Transverse colon (tissue), 4 donors: ENCODE measurements around the gene CAMTA1. TPM values are rescaled to one million over a fixed set of nuclear protein-coding genes. Genes with fewer than 3 reads are reported as not detected.

Experiments used
- DNase-seq: peaks from one replicate; pipeline ENCODE4 v3.0.0-alpha.2; 2019
- H3K27ac ChIP-seq, 4 donors: fragments of 200-600 bp; sonication (generic); 2 replicates each; pipeline ENCODE4 v1.5.1; 2016 to 2018; ENCODE audit warnings: inconsistent platforms in 4 of 4
- H3K27me3 ChIP-seq: fragments of 200-600 bp; sonication (generic); 2 replicates; pipeline ENCODE4 v1.5.1; 2017; ENCODE audit warnings: inconsistent platforms
- H3K36me3 ChIP-seq, 4 donors: fragments of 200-600 bp; sonication (generic); 2 replicates each; pipeline ENCODE4 v1.5.1; 2017 to 2019; ENCODE audit warnings: inconsistent platforms in 4 of 4
- H3K4me1 ChIP-seq, 4 donors: fragments of 200-600 bp; sonication (generic); 2 replicates each; pipeline ENCODE4 v1.5.1; 2017 to 2020; ENCODE audit warnings: inconsistent platforms in 4 of 4
- H3K4me3 ChIP-seq, 4 donors: fragments of 200-600 bp; sonication (generic); 1 replicate in 1 of 4; 2 replicates in 3 of 4; pipeline versions ENCODE4 v1.5.1 to v1.6.1; 2017 to 2019; ENCODE audit warnings: inconsistent platforms in 4 of 4
- H3K9me3 ChIP-seq, 2 donors: fragments of 200-600 bp; sonication (generic); 2 replicates each; pipeline ENCODE4 v1.5.1; 2017 to 2019; ENCODE audit warnings: inconsistent platforms in 2 of 2
- CTCF ChIP-seq, 5 experiments: fragments of 200-600 bp in 3 of 5; fragments of 450-650 bp in 2 of 5; sonication (generic) in 3 of 5; IDR thresholded peaks; 1 replicate in 2 of 5; 2 replicates in 3 of 5; pipeline ENCODE4 v1.5.1; 2016 to 2017; ENCODE audit warnings: antibody characterized with exemption in 5 of 5, inconsistent platforms in 3 of 5, mild to moderate bottlenecking in 2 of 5, moderate library complexity in 1 of 5
- EP300 ChIP-seq: sonication (generic); formaldehyde crosslinking; IDR thresholded peaks from one replicate; pipeline ENCODE4 v1.6.1; 2017; ENCODE audit warnings: antibody characterized with exemption, low read depth
- POLR2A ChIP-seq: fragments of 450-650 bp; IDR thresholded peaks from one replicate; pipeline ENCODE4 v1.6.1; 2016; ENCODE audit warnings: antibody characterized with exemption, mild to moderate bottlenecking, moderate library complexity
- POLR2AphosphoS5 ChIP-seq, 3 donors: sonication (generic); formaldehyde crosslinking; IDR thresholded peaks; one replicate each; pipeline ENCODE4 v1.6.1; 2016; ENCODE audit warnings: antibody characterized with exemption in 3 of 3
- WGBS, 2 donors: methylation state at CpG; one replicate each; pipeline ENCODE4 v1.1.5; 2018; ENCODE audit warnings: low coverage in 1 of 2; 5-methylcytosine and 5-hydroxymethylcytosine counted together
- in situ Hi-C, 4 donors: fragments of 200-750 bp; cut with MboI; loops; one replicate each; pipeline versions ENCODE4 v1.15.0 to v1.15.1; 2017; ENCODE audit warnings: low sequenced_read_pairs in 3 of 4, low pct_ligation_motif_present in 1 of 4, low pct_unique_long_range_greater_than_20kb in 1 of 4
- intact Hi-C: fragments of 100-400 bp; cut with DNase I; formaldehyde crosslinking; loops from one replicate; pipeline ENCODE4 v1.15.1; 2023; ENCODE audit warnings: low total_unique reads
- total RNA-seq, 4 donors: library from RNA; depleted of rRNA; stranded (reverse); fragments of >200 nt; gene quantifications; one replicate each; pipeline ENCODE4 v1.1.0, GENCODE V29; 2016

Gene CAMTA1
- total RNA-seq, 4 donors from 2014 or later, result 93.8 to 268 (median 130) TPM

- intact Hi-C loops, result no loop called here
- H3K4me3 ChIP-seq, result peak overlapping the region in 1 of 4 donors; percentile 26
- no peaks in the 10 kb centered on the region for H3K9me3 ChIP-seq
- H3K27ac ChIP-seq, result peak overlapping the region in 1 of 4 donors; percentile 25
- H3K4me1 ChIP-seq, result peaks cover 0 to 32% (median 12%) of the 10 kb centered on the region in 4 donors
- in situ Hi-C loops, result no loop called here
- DNase-seq, result peak; percentile 75
- TF ChIP-seq EP300, result no peak
- TF ChIP-seq POLR2AphosphoS5 (IDR thresholded peaks at IDR 0.05), result no peak
- TF ChIP-seq CTCF (IDR thresholded peaks at IDR 0.05), result no peak
- no peak for TF ChIP-seq POLR2A
- no peaks in the 10 kb centered on the region for H3K36me3 ChIP-seq
- H3K27me3 ChIP-seq, result peaks cover 39% of the 10 kb centered on the region
- 0 to 2% methylated on average over 8 to 14 of the region's 14 CpGs for WGBS, 2 donors
These were observed 177.3 kb downstream of the CAMTA1 start for GRCh38 chr1:6962478-6962995.

DNA sequence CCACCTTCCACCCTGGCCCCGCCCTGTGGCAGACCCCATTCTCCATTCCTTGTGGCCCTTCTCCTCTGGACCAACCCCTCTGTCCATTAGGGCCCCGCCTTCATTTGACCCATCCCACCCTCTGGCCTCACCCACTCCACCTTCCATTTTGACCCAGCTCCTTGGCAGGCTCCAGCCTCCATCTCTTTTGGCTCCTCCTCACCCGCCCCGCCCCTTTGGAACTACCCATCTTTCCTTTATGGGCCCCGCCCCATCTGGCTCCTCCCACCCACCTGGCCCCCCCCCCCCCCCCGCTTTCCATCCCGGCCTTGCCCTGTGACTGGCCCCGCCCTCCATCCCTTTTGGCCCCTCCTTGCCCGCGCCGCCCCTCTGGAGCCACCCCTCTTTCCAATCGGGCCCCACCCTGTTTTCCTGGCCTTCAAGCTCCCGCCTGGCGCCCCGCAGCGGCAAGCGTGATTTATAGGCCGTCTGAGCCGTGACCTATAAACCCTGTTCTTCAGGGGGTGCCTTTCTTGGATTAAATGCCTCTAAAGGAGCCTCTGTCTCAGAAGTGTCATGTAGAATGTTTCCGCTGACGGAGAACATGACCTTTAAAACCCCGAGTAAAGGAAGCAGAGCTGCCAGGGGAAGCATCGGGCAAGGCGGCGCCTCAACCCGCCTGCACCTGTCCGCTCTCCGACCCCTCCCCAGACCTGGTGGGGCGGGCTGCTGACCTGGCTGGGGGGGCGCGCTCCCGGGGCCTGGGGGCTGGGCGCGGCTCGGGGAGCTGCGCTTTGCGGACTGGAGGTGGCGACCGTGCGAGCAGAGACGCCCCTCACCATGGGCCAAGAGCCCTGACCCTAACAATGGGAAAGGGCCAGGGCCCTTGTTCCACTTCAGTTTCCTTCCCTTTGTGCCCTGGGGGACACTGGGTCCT is 178.0 kb downstream of the CAMTA1 start:
- Histone ChIP-seq H3K9me3 (no peaks in the 10 kb centered on the region), H3K27me3 (peaks cover 39% of the 10 kb centered on the region), H3K36me3 (no peaks in the 10 kb centered on the region), H3K4me3 (peak overlapping the region in 2 of 4 donors; percentile 21 to 31), H3K4me1 (peaks cover 0 to 32% (median 12%) of the 10 kb centered on the region in 4 donors), H3K27ac (peak overlapping the region in 3 of 4 donors; percentile 41 to 69 (median 62))
- DNase-seq, result peak; percentile 80
- TF ChIP-seq POLR2AphosphoS5 (IDR thresholded peaks at IDR 0.05), result no peak
- in situ Hi-C loops, result no loop called here
- intact Hi-C loops, result no loop called here
- WGBS, 2 donors, result 8 to 11% methylated on average over 3 to 41 of the region's 41 CpGs

DNA sequence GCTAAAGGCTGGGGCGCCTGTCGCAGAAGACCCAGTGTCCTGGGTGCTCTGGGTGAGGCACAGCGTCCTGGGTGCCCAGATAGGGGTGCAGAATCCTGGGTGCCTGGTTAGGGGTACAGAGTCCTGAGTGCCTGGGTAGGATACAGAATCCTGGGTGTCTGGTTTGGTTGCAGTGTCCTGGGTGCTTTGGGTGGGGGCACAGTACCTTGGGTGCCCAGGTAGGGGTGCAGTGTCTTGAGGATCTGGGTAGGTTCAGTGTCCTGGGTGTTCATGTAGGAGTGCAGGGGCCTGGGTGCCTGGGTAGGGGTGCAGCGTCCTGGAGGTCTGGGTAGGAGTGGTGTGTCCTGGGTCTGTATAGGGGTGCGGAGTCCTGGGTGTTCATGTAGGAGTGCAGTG is 178.7 kb downstream of the CAMTA1 start:
- no peak for DNase-seq
- in situ Hi-C loops, result no loop called here
- intact Hi-C loops, result no loop called here
- no peaks in the 10 kb centered on the region for H3K36me3 ChIP-seq
- peaks cover 39% of the 10 kb centered on the region for H3K27me3 ChIP-seq
- no peaks in the 10 kb centered on the region for H3K9me3 ChIP-seq
- TF ChIP-seq POLR2A, result no peak
- no peak for TF ChIP-seq CTCF (IDR thresholded peaks at IDR 0.05)
- no peak for TF ChIP-seq POLR2AphosphoS5 (IDR thresholded peaks at IDR 0.05)
- no peak for TF ChIP-seq EP300
- H3K4me1 ChIP-seq, result peaks cover 0 to 32% (median 12%) of the 10 kb centered on the region in 4 donors
- WGBS, 2 donors, result 89% methylated on average over 5 of the region's 5 CpGs; no CpG with 5 or more reads in 1 of the 2 donors
- H3K4me3 ChIP-seq, result peak overlapping the region in 2 of 4 donors; percentile 21 to 31
- peak overlapping the region in 3 of 4 donors; percentile 41 to 69 (median 62) for H3K27ac ChIP-seq

DNA sequence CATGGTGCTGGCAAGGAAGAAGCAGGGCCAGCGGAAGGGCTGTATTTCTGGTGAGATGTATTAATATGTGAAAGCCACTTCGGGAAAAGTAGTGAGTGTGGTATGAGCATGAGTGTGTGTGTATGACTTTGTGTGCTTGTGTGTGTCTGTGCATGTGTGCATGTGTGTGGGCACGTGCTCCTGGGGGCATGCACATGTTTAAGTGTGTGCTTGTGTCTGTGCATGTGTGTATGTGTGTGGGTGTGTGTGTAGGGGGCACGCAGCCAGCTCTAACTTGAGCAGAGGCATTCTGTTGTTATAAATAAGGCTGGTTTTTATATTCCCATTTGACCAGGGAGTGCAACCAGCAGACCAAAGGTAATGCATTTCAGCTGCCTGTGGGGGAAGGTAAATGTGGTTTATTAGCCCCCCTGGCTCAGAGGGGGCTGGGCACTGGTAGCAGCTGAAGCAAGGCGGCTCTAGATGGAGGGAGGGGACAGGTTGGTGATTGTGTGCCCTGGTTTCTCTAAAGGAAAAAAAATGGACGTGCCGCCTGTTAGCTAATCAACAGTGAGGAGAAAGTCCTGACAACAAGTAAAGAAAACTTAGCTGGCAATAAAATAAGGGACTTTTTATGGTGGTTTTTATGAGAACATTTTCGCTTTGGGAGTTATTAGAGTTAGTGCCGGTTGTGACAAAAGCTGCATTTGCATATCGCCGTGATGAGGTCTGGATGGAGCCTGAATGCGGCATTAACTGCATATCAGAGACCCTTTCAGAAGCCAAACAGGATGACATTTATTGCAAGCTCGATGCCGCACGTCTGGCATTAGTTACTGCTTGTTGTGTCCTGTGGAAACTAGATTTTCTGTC is 180.1 kb downstream of the CAMTA1 start:
- no peak for DNase-seq
- peak overlapping the region in 1 of 4 donors; percentile 39 for H3K27ac ChIP-seq
- WGBS, 2 donors, result 29 to 41% methylated on average over 9 to 15 of the region's 15 CpGs
- H3K4me3 ChIP-seq, result no peak overlapping the region
- intact Hi-C loops, result no loop called here
- in situ Hi-C loops, result no loop called here
- H3K36me3 ChIP-seq, result no peaks in the 10 kb centered on the region
- H3K4me1 ChIP-seq, result peaks cover 0 to 32% (median 12%) of the 10 kb centered on the region in 4 donors
- no peaks in the 10 kb centered on the region for H3K9me3 ChIP-seq
- TF ChIP-seq POLR2A, result no peak
- no peak for TF ChIP-seq CTCF (IDR thresholded peaks at IDR 0.05)
- TF ChIP-seq EP300, result no peak
- TF ChIP-seq POLR2AphosphoS5 (IDR thresholded peaks at IDR 0.05), result no peak
- peaks cover 39% of the 10 kb centered on the region for H3K27me3 ChIP-seq
